Karpas-422 (cell line): Measurements from ENCODE around the gene RANGAP1. TPM values are rescaled to one million over a fixed set of nuclear protein-coding genes. Genes with fewer than 3 reads are reported as not detected.

Source experiments
- DNase-seq: peaks from one replicate; pipeline ENCODE4 v3.0.0-alpha.2; 2015
- H2AFZ ChIP-seq: fragments of 200-600 bp; sonication (generic); 2 replicates; pipeline ENCODE4 v1.6.1; 2014; ENCODE audit warnings: antibody characterized with exemption, low read length, mixed read lengths
- H3K27ac ChIP-seq: fragments of 200-600 bp; sonication (generic); 2 replicates; pipeline ENCODE4 v1.5.1; 2014; ENCODE audit warnings: mild to moderate bottlenecking, low read length, moderate library complexity
- H3K27me3 ChIP-seq: fragments of 200-600 bp; sonication (generic); 2 replicates; pipeline ENCODE4 v1.6.1; 2014; ENCODE audit warnings: low read length, mixed read lengths
- H3K36me3 ChIP-seq: fragments of 200-600 bp; sonication (generic); 2 replicates; pipeline ENCODE4 v1.6.1; 2014; ENCODE audit warnings: low read length, mixed read lengths; ENCODE audit not compliant: insufficient read depth
- H3K4me1 ChIP-seq: fragments of 200-600 bp; sonication (generic); 2 replicates; pipeline ENCODE4 v1.6.1; 2014; ENCODE audit warnings: mild to moderate bottlenecking, low read length, mixed read lengths
- H3K4me2 ChIP-seq: fragments of 200-600 bp; sonication (generic); 2 replicates; pipeline ENCODE4 v1.6.1; 2014; ENCODE audit warnings: low read length, low read depth, mild to moderate bottlenecking; ENCODE audit not compliant: poor library complexity, severe bottlenecking
- H3K4me3 ChIP-seq: fragments of 200-600 bp; sonication (generic); 2 replicates; pipeline ENCODE4 v1.5.1; 2014; ENCODE audit warnings: mild to moderate bottlenecking, antibody characterized with exemption, low read length, mixed read lengths
- H3K79me2 ChIP-seq: fragments of 200-600 bp; sonication (generic); 2 replicates; pipeline ENCODE4 v1.6.1; 2014; ENCODE audit warnings: mild to moderate bottlenecking, low read length, mixed read lengths
- H3K9ac ChIP-seq: fragments of 200-600 bp; sonication (generic); 2 replicates; pipeline ENCODE4 v1.6.0; 2014; ENCODE audit warnings: low read length
- H3K9me2 ChIP-seq: fragments of 200-600 bp; sonication (generic), shearing (Covaris generic); replicated peaks from 2 replicates; pipeline ENCODE4 v1.6.0; 2014; ENCODE audit warnings: mild to moderate bottlenecking, low read length, moderate library complexity; ENCODE audit not compliant: insufficient read depth
- H3K9me3 ChIP-seq: fragments of 300-700, 200-600 bp; sonication (generic); 2 replicates; pipeline ENCODE4 v1.6.1; 2014; ENCODE audit warnings: low read length, mixed read lengths
- H4K20me1 ChIP-seq: fragments of 200-600 bp; sonication (generic); 2 replicates; pipeline ENCODE4 v1.6.1; 2014; ENCODE audit warnings: mild to moderate bottlenecking, antibody characterized with exemption, low read length, low read depth; ENCODE audit not compliant: insufficient read depth
- total RNA-seq: library from RNA; depleted of rRNA; stranded (reverse); fragments of >200 nt; shearing (Covaris generic); gene quantifications from 2 replicates; pipeline ENCODE4 v1.2.3, GENCODE V29; 2014; ENCODE audit warnings: low replicate concordance

Gene RANGAP1
- total RNA-seq, 1 experiment from 2014 or later: 26.3 TPM

- no peak for DNase-seq
- no peaks in the 10 kb centered on the region for H3K9me2 ChIP-seq
- H4K20me1 ChIP-seq: no peaks in the 10 kb centered on the region
- H3K4me2 ChIP-seq: no peak overlapping the region
- peaks cover 7% of the 10 kb centered on the region for H3K4me1 ChIP-seq
- H3K36me3 ChIP-seq: no peaks in the 10 kb centered on the region
- no peaks in the 10 kb centered on the region for H3K27me3 ChIP-seq
- H3K9ac ChIP-seq: no peak overlapping the region
- H3K9me3 ChIP-seq: no peaks in the 10 kb centered on the region
- no peak overlapping the region for H3K27ac ChIP-seq
- H3K79me2 ChIP-seq: peaks cover 4% of the 10 kb centered on the region
- H2AFZ ChIP-seq: no peak overlapping the region
- no peak overlapping the region for H3K4me3 ChIP-seq
Observed at GRCh38 chr22:41290262-41291221, 4.6 kb upstream of the RANGAP1 start.

- Histone ChIP-seq H3K9ac (no peak overlapping the region), H3K27me3 (no peaks in the 10 kb centered on the region), H2AFZ (no peak overlapping the region), H3K4me2 (no peak overlapping the region), H3K27ac (no peak overlapping the region), H3K9me2 (no peaks in the 10 kb centered on the region), H4K20me1 (no peaks in the 10 kb centered on the region; the same call in 1 of the 2 replicates), H3K9me3 (no peaks in the 10 kb centered on the region), H3K4me1 (peaks cover 13% of the 10 kb centered on the region), H3K4me3 (no peak overlapping the region), H3K36me3 (no peaks in the 10 kb centered on the region; the same call in 1 of the 2 replicates), H3K79me2 (peaks cover 13% of the 10 kb centered on the region)
- DNase-seq: no peak
Observed at GRCh38 chr22:41289671-41290070, 3.7 kb upstream of the RANGAP1 start.

- H2AFZ ChIP-seq: no peak overlapping the region; the same call in 1 of the 2 replicates
- no peak overlapping the region for H3K27ac ChIP-seq
- H3K4me1 ChIP-seq: peaks cover 15% of the 10 kb centered on the region
- peaks cover 23% of the 10 kb centered on the region for H3K79me2 ChIP-seq
- H3K9me3 ChIP-seq: no peaks in the 10 kb centered on the region
- DNase-seq: no peak
- H3K27me3 ChIP-seq: no peaks in the 10 kb centered on the region
- H3K9ac ChIP-seq: no peak overlapping the region
- no peaks in the 10 kb centered on the region for H3K9me2 ChIP-seq
- peaks cover 10% of the 10 kb centered on the region for H3K36me3 ChIP-seq
- H3K4me3 ChIP-seq: no peak overlapping the region
- H3K4me2 ChIP-seq: no peak overlapping the region
- no peaks in the 10 kb centered on the region; the same call in 1 of the 2 replicates for H4K20me1 ChIP-seq
Observed at GRCh38 chr22:41288245-41288946, 2.4 kb upstream of the RANGAP1 start.

GRCh38 chr22:41286639-41287091, 678 bp upstream of the RANGAP1 start:
- H3K9me2 ChIP-seq: no peaks in the 10 kb centered on the region
- peak; percentile 82 for DNase-seq
- peaks cover 36% of the 10 kb centered on the region for H3K79me2 ChIP-seq
- H3K9ac ChIP-seq: peak overlapping the region; percentile 74
- peaks cover 15% of the 10 kb centered on the region for H3K4me1 ChIP-seq
- H3K9me3 ChIP-seq: no peaks in the 10 kb centered on the region
- H3K27ac ChIP-seq: peak overlapping the region; percentile 78
- H3K36me3 ChIP-seq: peaks cover 17% of the 10 kb centered on the region
- peaks cover 1% of the 10 kb centered on the region; the same call in 1 of the 2 replicates for H4K20me1 ChIP-seq
- peak overlapping the region; percentile 95 for H3K4me2 ChIP-seq
- H2AFZ ChIP-seq: peak overlapping the region; percentile 88
- peak overlapping the region; percentile 95 for H3K4me3 ChIP-seq
- H3K27me3 ChIP-seq: no peaks in the 10 kb centered on the region

GRCh38 chr22:41285441-41285819, 557 bp downstream of the RANGAP1 start:
- H2AFZ ChIP-seq: peak overlapping the region; percentile 10; the same call in 1 of the 2 replicates
- H3K9ac ChIP-seq: peak overlapping the region; percentile 97
- H3K4me1 ChIP-seq: peaks cover 15% of the 10 kb centered on the region
- H3K27me3 ChIP-seq: no peaks in the 10 kb centered on the region
- H3K79me2 ChIP-seq: peaks cover 41% of the 10 kb centered on the region
- DNase-seq: peak; percentile 72
- H3K4me3 ChIP-seq: peak overlapping the region; percentile 95
- H3K9me3 ChIP-seq: no peaks in the 10 kb centered on the region
- H3K36me3 ChIP-seq: peaks cover 29% of the 10 kb centered on the region
- H3K9me2 ChIP-seq: no peaks in the 10 kb centered on the region
- peak overlapping the region; percentile 88 for H3K4me2 ChIP-seq
- peak overlapping the region; percentile 60 for H3K27ac ChIP-seq
- peaks cover 6% of the 10 kb centered on the region; the same call in 1 of the 2 replicates for H4K20me1 ChIP-seq

GRCh38 chr22:41284465-41284864, 1.5 kb downstream of the RANGAP1 start:
- Histone ChIP-seq H2AFZ (no peak overlapping the region), H3K9me2 (no peaks in the 10 kb centered on the region), H4K20me1 (peaks cover 6% of the 10 kb centered on the region; the same call in 1 of the 2 replicates), H3K9ac (peak overlapping the region; percentile 97; the same call in 1 of the 2 replicates), H3K4me3 (peak overlapping the region; percentile 95; the same call in 1 of the 2 replicates), H3K4me2 (peak overlapping the region; percentile 88), H3K27ac (no peak overlapping the region), H3K27me3 (no peaks in the 10 kb centered on the region), H3K36me3 (peaks cover 33% of the 10 kb centered on the region), H3K79me2 (peaks cover 45% of the 10 kb centered on the region), H3K4me1 (peaks cover 15% of the 10 kb centered on the region), H3K9me3 (no peaks in the 10 kb centered on the region)
- DNase-seq: no peak

GRCh38 chr22:41280854-41281253, 5.1 kb downstream of the RANGAP1 start:
- peaks cover 50% of the 10 kb centered on the region for H3K36me3 ChIP-seq
- DNase-seq: no peak
- H3K79me2 ChIP-seq: peaks cover 50% of the 10 kb centered on the region

GRCh38 chr22:41280065-41280464, 5.9 kb downstream of the RANGAP1 start:
- Histone ChIP-seq H3K4me1 (peaks cover 7% of the 10 kb centered on the region), H3K9me3 (no peaks in the 10 kb centered on the region), H3K4me3 (no peak overlapping the region), H3K9me2 (no peaks in the 10 kb centered on the region), H2AFZ (no peak overlapping the region), H3K27ac (no peak overlapping the region), H4K20me1 (0 out of 2 replicates have a peak, but pooled peaks cover 6% of the 10 kb centered on the region), H3K79me2 (peaks cover 44% of the 10 kb centered on the region), H3K27me3 (no peaks in the 10 kb centered on the region), H3K9ac (no peak overlapping the region), H3K36me3 (peaks cover 53% of the 10 kb centered on the region), H3K4me2 (no peak overlapping the region)
- no peak for DNase-seq

More at GRCh38 chr22:41280854-41281253, 5.1 kb downstream of the RANGAP1 start:
- no peak overlapping the region for H3K4me3 ChIP-seq
- no peaks in the 10 kb centered on the region for H3K9me3 ChIP-seq
- H2AFZ ChIP-seq: no peak overlapping the region
- H3K27me3 ChIP-seq: no peaks in the 10 kb centered on the region
- H4K20me1 ChIP-seq: peaks cover 6% of the 10 kb centered on the region; the same call in 1 of the 2 replicates
- H3K4me2 ChIP-seq: no peak overlapping the region
- H3K27ac ChIP-seq: no peak overlapping the region
- no peaks in the 10 kb centered on the region for H3K9me2 ChIP-seq
- peaks cover 8% of the 10 kb centered on the region for H3K4me1 ChIP-seq
- H3K9ac ChIP-seq: no peak overlapping the region
